DOHH2 (cell line): ENCODE measurements around the gene BAZ1A.

Experiments used
- H3F3A ChIP-seq: fragments of 200-600 bp; sonication (generic), shearing (Covaris generic); 2 replicates; pipeline ENCODE4 v1.6.0; 2016; ENCODE audit warnings: antibody characterized with exemption, mild to moderate bottlenecking; ENCODE audit not compliant: control insufficient read depth, insufficient read depth
- H3K27ac ChIP-seq: fragments of 200-600 bp; sonication (generic); 2 replicates; pipeline ENCODE4 v1.5.1; 2014; ENCODE audit warnings: low read depth, mild to moderate bottlenecking, low read length, moderate library complexity
- H3K27me3 ChIP-seq: fragments of 200-600 bp; sonication (generic); 2 replicates; pipeline ENCODE4 v1.6.1; 2014; ENCODE audit warnings: mild to moderate bottlenecking, low read length, mixed read lengths; ENCODE audit not compliant: control insufficient read depth
- H3K36me3 ChIP-seq: fragments of 200-600 bp; sonication (generic); 2 replicates; pipeline ENCODE4 v1.6.1; 2014; ENCODE audit warnings: mild to moderate bottlenecking, low read length, moderate library complexity, mixed read lengths; ENCODE audit not compliant: control insufficient read depth
- H3K4me1 ChIP-seq: fragments of 200-600 bp; sonication (generic); 2 replicates; pipeline ENCODE4 v1.6.1; 2014; ENCODE audit warnings: mild to moderate bottlenecking, low read length, mixed read lengths; ENCODE audit not compliant: control insufficient read depth
- H3K4me2 ChIP-seq: fragments of 200-600 bp; sonication (generic); 2 replicates; pipeline ENCODE4 v1.6.0; 2014; ENCODE audit warnings: mild to moderate bottlenecking, low read length, moderate library complexity
- H3K4me3 ChIP-seq: fragments of 200-600 bp; sonication (generic); 2 replicates; pipeline ENCODE4 v1.5.1; 2014; ENCODE audit warnings: mild to moderate bottlenecking, low read length, mixed read lengths
- H3K79me2 ChIP-seq: fragments of 200-600 bp; sonication (generic); 2 replicates; pipeline ENCODE4 v1.6.1; 2014; ENCODE audit warnings: mild to moderate bottlenecking, low read length, mixed read lengths; ENCODE audit not compliant: control insufficient read depth
- H3K9me2 ChIP-seq: fragments of 200-600 bp; sonication (generic); replicated peaks from 2 replicates; pipeline ENCODE4 v1.6.1; 2014; ENCODE audit warnings: mild to moderate bottlenecking, low read length, mixed read lengths; ENCODE audit not compliant: control insufficient read depth
- H3K9me3 ChIP-seq: fragments of 200-600 bp; sonication (generic); 2 replicates; pipeline ENCODE4 v1.6.1; 2014; ENCODE audit warnings: antibody characterized with exemption, low read length, mixed read lengths; ENCODE audit not compliant: control insufficient read depth, insufficient read depth
- H4K20me1 ChIP-seq: fragments of 200-600 bp; sonication (generic); 2 replicates; pipeline ENCODE4 v1.6.0; 2014; ENCODE audit warnings: low read depth, mild to moderate bottlenecking, antibody characterized with exemption, low read length, moderate library complexity; ENCODE audit not compliant: control insufficient read depth, insufficient read depth
- EZH2phosphoT487 ChIP-seq: fragments of 200-600 bp; sonication (generic); IDR thresholded peaks from 2 replicates; pipeline ENCODE4 v1.6.1; 2017; ENCODE audit warnings: borderline replicate concordance, mild to moderate bottlenecking, antibody characterized with exemption, low read length, moderate library complexity, mixed read lengths
- TF ChIP-seq, protein P1 (sequence below): fragments of 200-600 bp; sonication (generic); IDR thresholded peaks from one replicate; pipeline ENCODE4 v1.5.1; 2014; ENCODE audit warnings: antibody characterized with exemption, mild to moderate bottlenecking, low read depth, low read length; ENCODE audit not compliant: poor library complexity, severe bottlenecking

BAZ1A gene

DNA sequence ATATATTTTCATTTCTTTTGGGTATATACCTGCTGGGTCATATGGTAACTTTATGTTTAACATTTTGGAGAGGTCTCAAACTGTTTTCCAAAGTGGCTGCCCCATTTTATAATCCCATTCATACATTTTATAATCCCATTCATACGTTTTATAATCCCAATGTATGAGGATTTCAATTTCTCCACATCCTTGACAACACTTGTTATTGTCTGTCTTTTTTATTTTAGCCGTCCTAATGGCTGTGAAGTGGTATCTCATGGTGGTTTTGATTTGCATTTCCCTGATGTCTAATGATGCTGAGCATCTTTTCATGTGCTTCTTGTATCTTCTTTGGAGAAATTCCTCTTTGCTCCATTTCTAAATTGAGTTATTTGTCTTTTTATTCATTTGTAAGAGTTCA lies 154.0 kb downstream of the BAZ1A start:
- no peaks in the 10 kb centered on the region for H4K20me1 ChIP-seq
- no peak overlapping the region for H3K27ac ChIP-seq
- H3K4me2 ChIP-seq = no peak overlapping the region
- no peaks in the 10 kb centered on the region for H3K27me3 ChIP-seq
- H3K4me3 ChIP-seq = no peak overlapping the region
- no peaks in the 10 kb centered on the region for H3F3A ChIP-seq
- H3K9me2 ChIP-seq = no peaks in the 10 kb centered on the region
- H3K9me3 ChIP-seq = no peaks in the 10 kb centered on the region
- no peaks in the 10 kb centered on the region for H3K36me3 ChIP-seq
- peaks cover 9% of the 10 kb centered on the region for H3K4me1 ChIP-seq
- TF ChIP-seq EZH2phosphoT487 = no peak
- TF ChIP-seq, protein P1, sequence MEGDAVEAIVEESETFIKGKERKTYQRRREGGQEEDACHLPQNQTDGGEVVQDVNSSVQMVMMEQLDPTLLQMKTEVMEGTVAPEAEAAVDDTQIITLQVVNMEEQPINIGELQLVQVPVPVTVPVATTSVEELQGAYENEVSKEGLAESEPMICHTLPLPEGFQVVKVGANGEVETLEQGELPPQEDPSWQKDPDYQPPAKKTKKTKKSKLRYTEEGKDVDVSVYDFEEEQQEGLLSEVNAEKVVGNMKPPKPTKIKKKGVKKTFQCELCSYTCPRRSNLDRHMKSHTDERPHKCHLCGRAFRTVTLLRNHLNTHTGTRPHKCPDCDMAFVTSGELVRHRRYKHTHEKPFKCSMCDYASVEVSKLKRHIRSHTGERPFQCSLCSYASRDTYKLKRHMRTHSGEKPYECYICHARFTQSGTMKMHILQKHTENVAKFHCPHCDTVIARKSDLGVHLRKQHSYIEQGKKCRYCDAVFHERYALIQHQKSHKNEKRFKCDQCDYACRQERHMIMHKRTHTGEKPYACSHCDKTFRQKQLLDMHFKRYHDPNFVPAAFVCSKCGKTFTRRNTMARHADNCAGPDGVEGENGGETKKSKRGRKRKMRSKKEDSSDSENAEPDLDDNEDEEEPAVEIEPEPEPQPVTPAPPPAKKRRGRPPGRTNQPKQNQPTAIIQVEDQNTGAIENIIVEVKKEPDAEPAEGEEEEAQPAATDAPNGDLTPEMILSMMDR = no peak
- H3K79me2 ChIP-seq = no peaks in the 10 kb centered on the region

DNA sequence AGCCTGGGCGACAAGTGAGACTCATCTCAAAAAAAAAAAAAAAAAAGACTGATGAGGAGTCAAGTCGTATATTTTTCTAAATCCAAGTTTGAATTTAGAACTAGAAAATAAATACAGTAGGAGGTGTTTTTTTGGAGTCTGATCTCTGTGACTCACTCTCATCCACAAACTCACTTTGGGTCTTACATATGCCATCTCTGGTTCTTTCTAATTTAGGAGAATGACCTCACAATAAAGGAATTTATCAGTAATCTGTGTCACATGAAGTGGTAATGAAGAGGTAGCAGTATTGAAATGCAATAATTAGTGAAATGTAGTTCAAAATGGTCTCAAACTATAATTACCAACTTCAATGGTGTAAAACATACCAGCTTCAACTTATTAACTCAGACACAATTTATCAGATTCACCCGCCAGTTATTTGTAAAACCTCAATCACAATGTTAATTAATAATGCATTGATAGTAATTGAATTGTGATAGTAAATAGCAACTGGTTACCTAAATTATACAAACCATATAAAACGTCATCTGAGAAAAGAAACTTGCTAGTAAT lies 156.3 kb downstream of the BAZ1A start:
- Histone ChIP-seq H3K4me1 (peaks cover 23% of the 10 kb centered on the region), H3K9me2 (no peaks in the 10 kb centered on the region), H3K27me3 (no peaks in the 10 kb centered on the region), H3K79me2 (peaks cover 6% of the 10 kb centered on the region), H3K27ac (no peak overlapping the region), H3K9me3 (no peaks in the 10 kb centered on the region), H3F3A (0 out of 2 replicates have a peak, but pooled peaks cover 3% of the 10 kb centered on the region), H4K20me1 (no peaks in the 10 kb centered on the region), H3K4me2 (no peak overlapping the region), H3K4me3 (no peak overlapping the region), H3K36me3 (peaks cover 5% of the 10 kb centered on the region)
- TF ChIP-seq, protein P1 = no peak
- TF ChIP-seq EZH2phosphoT487 = no peak

DNA sequence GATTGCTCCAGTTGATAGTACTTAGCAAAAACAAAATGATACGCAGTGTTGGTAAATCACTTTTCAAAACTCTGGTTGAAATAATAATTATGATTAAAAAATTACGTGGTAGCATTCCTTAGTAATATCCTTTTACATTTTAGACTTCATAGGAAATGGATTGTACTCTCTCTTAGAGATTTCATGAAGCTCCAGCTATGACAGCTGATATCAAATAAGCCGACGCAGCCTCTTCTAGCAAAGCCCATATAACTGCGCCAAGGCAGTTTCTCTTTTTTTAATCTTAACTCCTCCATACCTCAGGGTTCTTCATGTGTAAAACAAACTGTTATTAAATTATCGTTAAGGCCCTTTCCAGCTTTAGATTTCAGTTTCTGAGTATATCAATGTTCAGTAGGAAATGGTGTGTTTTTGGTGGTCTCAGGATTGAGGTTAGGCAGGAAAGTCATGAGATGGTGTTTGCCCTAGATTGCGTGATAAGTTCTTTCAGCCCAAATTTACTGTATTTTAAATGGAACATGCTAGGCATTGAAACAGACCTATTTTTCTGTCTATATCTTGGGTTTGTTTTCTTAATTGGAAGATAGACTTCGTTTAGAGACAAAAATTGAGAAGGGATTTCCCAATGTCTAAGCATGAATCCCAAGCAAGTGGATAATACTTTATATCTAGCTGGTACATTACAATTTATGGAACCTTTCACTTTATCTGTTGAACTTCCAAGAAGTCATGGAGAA lies 159.9 kb downstream of the BAZ1A start:
- Histone ChIP-seq H3K79me2 (peaks cover 40% of the 10 kb centered on the region), H3K4me1 (peaks cover 45% of the 10 kb centered on the region), H3K27ac (no peak overlapping the region), H3K36me3 (peaks cover 38% of the 10 kb centered on the region), H3K9me3 (no peaks in the 10 kb centered on the region), H3K4me3 (peak overlapping the region; percentile 86), H3F3A (0 out of 2 replicates have a peak, but pooled peaks cover 4% of the 10 kb centered on the region), H3K27me3 (no peaks in the 10 kb centered on the region), H3K4me2 (peak overlapping the region; percentile 88), H4K20me1 (no peaks in the 10 kb centered on the region), H3K9me2 (no peaks in the 10 kb centered on the region)
- TF ChIP-seq EZH2phosphoT487 = no peak
- TF ChIP-seq, protein P1 = no peak
